Measurements from ENCODE around the gene TXNL4A. TPM values are rescaled to one million over a fixed set of nuclear protein-coding genes. Genes with fewer than 3 reads are reported as not detected.

Gene TXNL4A
- total RNA-seq, 2 donors from 2014 or later: 97.2 to 143 TPM

- Mint-ChIP-seq H3K27ac (no peak overlapping the region), H3K27me3 (no peaks in the 10 kb centered on the region), H3K4me3 (no peak overlapping the region), H3K4me1 (ENCODE audit: low read depth in 2 of 2) (peaks cover 0 to 7% of the 10 kb centered on the region in 2 donors), H3K36me3 (peaks cover 45% of the 10 kb centered on the region), H3K9me3 (peaks cover 18% of the 10 kb centered on the region)
- no peak for ATAC-seq
- no peak for DNase-seq (ENCODE audit: low spot score)
Observed at GRCh38 chr18:79936641-79937040, 51.7 kb downstream of the TXNL4A start.

GRCh38 chr18:79935925-79936324, 52.4 kb downstream of the TXNL4A start:
- Mint-ChIP-seq H3K4me1 (ENCODE audit: low read depth in 2 of 2) (peaks cover 0 to 7% of the 10 kb centered on the region in 2 donors), H3K4me3 (no peak overlapping the region), H3K36me3 (peaks cover 51% of the 10 kb centered on the region), H3K9me3 (peaks cover 18% of the 10 kb centered on the region), H3K27ac (no peak overlapping the region), H3K27me3 (no peaks in the 10 kb centered on the region)
- ATAC-seq: no peak
- DNase-seq (ENCODE audit: low spot score): no peak

GRCh38 chr18:79935499-79935898, 52.9 kb downstream of the TXNL4A start:
- H3K4me1 Mint-ChIP-seq (ENCODE audit: low read depth in 2 of 2): peaks cover 0 to 7% of the 10 kb centered on the region in 2 donors
- peaks cover 51% of the 10 kb centered on the region for H3K36me3 Mint-ChIP-seq
- no peak overlapping the region for H3K4me3 Mint-ChIP-seq
- H3K27ac Mint-ChIP-seq: no peak overlapping the region
- no peak for DNase-seq (ENCODE audit: low spot score)
- no peak for ATAC-seq
- H3K9me3 Mint-ChIP-seq: peaks cover 18% of the 10 kb centered on the region
- H3K27me3 Mint-ChIP-seq: no peaks in the 10 kb centered on the region

- Mint-ChIP-seq H3K27me3 (no peaks in the 10 kb centered on the region), H3K36me3 (peaks cover 54% of the 10 kb centered on the region), H3K27ac (no peak overlapping the region), H3K4me3 (no peak overlapping the region), H3K9me3 (peaks cover 18% of the 10 kb centered on the region), H3K4me1 (ENCODE audit: low read depth in 2 of 2) (peaks cover 0 to 7% of the 10 kb centered on the region in 2 donors)
- no peak for ATAC-seq
- no peak for DNase-seq (ENCODE audit: low spot score)
Observed at GRCh38 chr18:79935098-79935480, 53.3 kb downstream of the TXNL4A start.

- peaks cover 0 to 4% of the 10 kb centered on the region in 2 donors for H3K4me1 Mint-ChIP-seq (ENCODE audit: low read depth in 2 of 2)
- ATAC-seq (no peak), DNase-seq (ENCODE audit: low spot score) (no peak)
- H3K9me3 Mint-ChIP-seq: peaks cover 24% of the 10 kb centered on the region
- no peak overlapping the region for H3K27ac Mint-ChIP-seq
- H3K36me3 Mint-ChIP-seq: peaks cover 55% of the 10 kb centered on the region
- H3K4me3 Mint-ChIP-seq: no peak overlapping the region
- no peaks in the 10 kb centered on the region for H3K27me3 Mint-ChIP-seq
Observed at GRCh38 chr18:79934311-79935097, 53.9 kb downstream of the TXNL4A start.

- H3K4me1 Mint-ChIP-seq (ENCODE audit: low read depth in 2 of 2): peaks cover 4 to 8% of the 10 kb centered on the region in 2 donors
- H3K4me3 Mint-ChIP-seq: no peak overlapping the region
- H3K27me3 Mint-ChIP-seq: no peaks in the 10 kb centered on the region
- DNase-seq (ENCODE audit: low spot score): no peak
- peaks cover 63% of the 10 kb centered on the region for H3K36me3 Mint-ChIP-seq
- H3K9me3 Mint-ChIP-seq: peaks cover 29% of the 10 kb centered on the region
- ATAC-seq: no peak
- H3K27ac Mint-ChIP-seq: no peak overlapping the region
Observed at GRCh38 chr18:79933765-79934164, 54.6 kb downstream of the TXNL4A start.

- DNase-seq (ENCODE audit: low spot score) (no peak), ATAC-seq (no peak)
- Mint-ChIP-seq H3K36me3 (peaks cover 65% of the 10 kb centered on the region), H3K9me3 (peaks cover 29% of the 10 kb centered on the region), H3K27ac (no peak overlapping the region), H3K4me1 (ENCODE audit: low read depth in 2 of 2) (peaks cover 5 to 8% of the 10 kb centered on the region in 2 donors), H3K4me3 (no peak overlapping the region), H3K27me3 (no peaks in the 10 kb centered on the region)
Observed at GRCh38 chr18:79932907-79933306, 55.5 kb downstream of the TXNL4A start.

- Mint-ChIP-seq H3K9me3 (peaks cover 29% of the 10 kb centered on the region), H3K4me1 (ENCODE audit: low read depth in 2 of 2) (peaks cover 4 to 5% of the 10 kb centered on the region in 2 donors), H3K27ac (no peak overlapping the region), H3K27me3 (no peaks in the 10 kb centered on the region), H3K4me3 (no peak overlapping the region), H3K36me3 (peaks cover 58% of the 10 kb centered on the region)
- no peak for ATAC-seq
- no peak for DNase-seq (ENCODE audit: low spot score)
Observed at GRCh38 chr18:79931475-79931874, 56.9 kb downstream of the TXNL4A start.

GRCh38 chr18:79930020-79930642, 58.2 kb downstream of the TXNL4A start:
- Mint-ChIP-seq H3K27ac (no peak overlapping the region), H3K9me3 (peaks cover 25% of the 10 kb centered on the region), H3K4me1 (ENCODE audit: low read depth in 2 of 2) (peaks cover 5 to 6% of the 10 kb centered on the region in 2 donors), H3K36me3 (peaks cover 46% of the 10 kb centered on the region), H3K4me3 (no peak overlapping the region), H3K27me3 (no peaks in the 10 kb centered on the region)
- ATAC-seq (no peak), DNase-seq (ENCODE audit: low spot score) (no peak)

GRCh38 chr18:79928563-79928960, 59.8 kb downstream of the TXNL4A start:
- Mint-ChIP-seq H3K27ac (no peak overlapping the region), H3K4me1 (ENCODE audit: low read depth in 2 of 2) (peaks cover 5 to 6% of the 10 kb centered on the region in 2 donors), H3K4me3 (no peak overlapping the region), H3K27me3 (no peaks in the 10 kb centered on the region), H3K36me3 (peaks cover 42% of the 10 kb centered on the region), H3K9me3 (peaks cover 22% of the 10 kb centered on the region)
- ATAC-seq: no peak
- no peak for DNase-seq (ENCODE audit: low spot score)

- no peak for DNase-seq (ENCODE audit: low spot score)
- Mint-ChIP-seq H3K4me3 (no peak overlapping the region), H3K36me3 (peaks cover 35% of the 10 kb centered on the region), H3K27me3 (no peaks in the 10 kb centered on the region), H3K4me1 (ENCODE audit: low read depth in 2 of 2) (peaks cover 5 to 6% of the 10 kb centered on the region in 2 donors), H3K9me3 (peaks cover 18% of the 10 kb centered on the region), H3K27ac (no peak overlapping the region)
- peak in 1 of 2 donors; percentile 40 for ATAC-seq
Observed at GRCh38 chr18:79927607-79928562, 60.5 kb downstream of the TXNL4A start.

GRCh38 chr18:79926715-79927606, 61.4 kb downstream of the TXNL4A start:
- H3K36me3 Mint-ChIP-seq: peaks cover 26% of the 10 kb centered on the region
- no peak overlapping the region for H3K4me3 Mint-ChIP-seq
- H3K27ac Mint-ChIP-seq: no peak overlapping the region
- ATAC-seq (no peak), DNase-seq (ENCODE audit: low spot score) (no peak)
- H3K27me3 Mint-ChIP-seq: no peaks in the 10 kb centered on the region
- peaks cover 11% of the 10 kb centered on the region for H3K9me3 Mint-ChIP-seq
- H3K4me1 Mint-ChIP-seq (ENCODE audit: low read depth in 2 of 2): peaks cover 5 to 6% of the 10 kb centered on the region in 2 donors

- H3K4me1 Mint-ChIP-seq (ENCODE audit: low read depth in 2 of 2): peaks cover 5 to 6% of the 10 kb centered on the region in 2 donors
- H3K9me3 Mint-ChIP-seq: peaks cover 11% of the 10 kb centered on the region
- no peaks in the 10 kb centered on the region for H3K27me3 Mint-ChIP-seq
- DNase-seq (ENCODE audit: low spot score): no peak
- H3K4me3 Mint-ChIP-seq: no peak overlapping the region
- no peak for ATAC-seq
- H3K27ac Mint-ChIP-seq: no peak overlapping the region
- peaks cover 21% of the 10 kb centered on the region for H3K36me3 Mint-ChIP-seq
Observed at GRCh38 chr18:79926306-79926705, 62.1 kb downstream of the TXNL4A start.

Data from natural killer cell treated with Interleukin-12 subunit alpha and Interleukin-12 subunit beta and Interleukin-15 and Interleukin-18, amount 100 ng/mL, for 72 hours (primary cell).